ENCODE measurements around the gene CELF4. TPM values are rescaled to one million over a fixed set of nuclear protein-coding genes. Genes with fewer than 3 reads are reported as not detected.

CELF4 gene
- total and polyA plus RNA-seq, 10 of the 15 experiments (the other 5 are each of a cell fraction or from before 2014, with no cell fraction given): 0.03 to 0.32 TPM; not detected in 8

DNA sequence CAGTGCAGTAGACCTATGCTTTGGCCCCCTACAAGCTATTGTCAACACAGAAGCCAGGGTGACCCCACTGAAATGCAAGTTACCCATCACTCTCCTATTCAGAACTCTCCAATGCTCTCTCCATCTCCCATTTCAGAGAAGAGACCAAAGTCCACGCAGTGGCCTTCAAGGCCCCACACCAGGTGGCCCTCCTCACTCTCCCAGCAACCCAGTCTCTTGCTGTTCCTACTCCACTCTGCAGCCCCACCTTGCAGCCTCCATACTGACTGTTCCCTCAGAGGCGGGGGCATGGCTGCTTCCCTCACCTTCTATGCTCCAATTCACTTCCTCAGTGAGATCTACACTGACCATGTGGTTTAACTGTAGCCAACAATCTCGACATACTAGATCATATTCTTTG, 313.3 kb downstream of the CELF4 start:
- ChIA-PET POLR2A (no interaction called here), CTCF (no interaction called here), SMC1A (ENCODE audit: uncharacterized antibody, unreplicated experiment) (no interaction called here), RAD21 (ENCODE audit: unreplicated experiment) (no interaction called here)
- Histone ChIP-seq H3K9me3 (replicated peaks; ENCODE audit: control insufficient read depth, insufficient read depth, low read length) (no peaks in the 10 kb centered on the region), H2AFZ (ENCODE audit: control insufficient read depth, low read depth, low read length) (no peak overlapping the region), H3K27me3 (replicated peaks in 1 of 2; ENCODE audit: control insufficient read depth in 2 of 2, insufficient read depth in 2 of 2, low read length in 1 of 2) (peaks cover 5 to 10% of the 10 kb centered on the region in 2 experiments), H3K9ac (ENCODE audit: control insufficient read depth, insufficient read depth, low read length) (no peak overlapping the region), H3K4me1 (ENCODE audit: control insufficient read depth, insufficient read depth, low read length) (no peaks in the 10 kb centered on the region), H4K20me1 (ENCODE audit: control insufficient read depth, insufficient read depth) (no peaks in the 10 kb centered on the region), H3K36me3 (ENCODE audit: control insufficient read depth in 2 of 2, insufficient read depth in 2 of 2, low read length in 1 of 2) (no peaks in the 10 kb centered on the region), H3K79me2 (ENCODE audit: control insufficient read depth, insufficient read depth, low read length) (no peaks in the 10 kb centered on the region), H3K27ac (ENCODE audit: control insufficient read depth, insufficient read depth) (no peak overlapping the region), H3K4me3 (no peak overlapping the region), H3K4me2 (ENCODE audit: control insufficient read depth, insufficient read depth) (no peak overlapping the region)
- ATAC-seq (no peak), FAIRE-seq (no peak), DNase-seq (ENCODE audit: low read depth, low spot score) (no peak)
- WGBS (ENCODE audit: insufficient coverage, insufficient replicate concordance, low lambda C conversion rate, missing lambda C conversion rate): 16% methylated on average over 3 of the region's 3 CpGs
- no peak for TF ChIP-seq CREM (IDR thresholded peaks at IDR 0.05; ENCODE audit: low read depth)
- TF ChIP-seq, protein P1, sequence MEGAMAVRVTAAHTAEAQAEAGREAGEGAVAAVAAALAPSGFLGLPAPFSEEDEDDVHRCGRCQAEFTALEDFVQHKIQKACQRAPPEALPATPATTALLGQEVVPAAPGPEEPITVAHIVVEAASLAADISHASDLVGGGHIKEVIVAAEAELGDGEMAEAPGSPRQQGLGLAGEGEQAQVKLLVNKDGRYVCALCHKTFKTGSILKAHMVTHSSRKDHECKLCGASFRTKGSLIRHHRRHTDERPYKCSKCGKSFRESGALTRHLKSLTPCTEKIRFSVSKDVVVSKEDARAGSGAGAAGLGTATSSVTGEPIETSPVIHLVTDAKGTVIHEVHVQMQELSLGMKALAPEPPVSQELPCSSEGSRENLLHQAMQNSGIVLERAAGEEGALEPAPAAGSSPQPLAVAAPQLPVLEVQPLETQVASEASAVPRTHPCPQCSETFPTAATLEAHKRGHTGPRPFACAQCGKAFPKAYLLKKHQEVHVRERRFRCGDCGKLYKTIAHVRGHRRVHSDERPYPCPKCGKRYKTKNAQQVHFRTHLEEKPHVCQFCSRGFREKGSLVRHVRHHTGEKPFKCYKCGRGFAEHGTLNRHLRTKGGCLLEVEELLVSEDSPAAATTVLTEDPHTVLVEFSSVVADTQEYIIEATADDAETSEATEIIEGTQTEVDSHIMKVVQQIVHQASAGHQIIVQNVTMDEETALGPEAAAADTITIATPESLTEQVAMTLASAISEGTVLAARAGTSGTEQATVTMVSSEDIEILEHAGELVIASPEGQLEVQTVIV (IDR thresholded peaks at IDR 0.05; ENCODE audit: borderline replicate concordance, partially characterized antibody): no peak
- intact Hi-C loops (cut with micrococcal nuclease; ENCODE audit: unreplicated experiment) (no loop called here), in situ Hi-C loops (cut with MboI) (no loop called here)
- no TSS peak for BruUV-seq (replicated peaks)

DNA sequence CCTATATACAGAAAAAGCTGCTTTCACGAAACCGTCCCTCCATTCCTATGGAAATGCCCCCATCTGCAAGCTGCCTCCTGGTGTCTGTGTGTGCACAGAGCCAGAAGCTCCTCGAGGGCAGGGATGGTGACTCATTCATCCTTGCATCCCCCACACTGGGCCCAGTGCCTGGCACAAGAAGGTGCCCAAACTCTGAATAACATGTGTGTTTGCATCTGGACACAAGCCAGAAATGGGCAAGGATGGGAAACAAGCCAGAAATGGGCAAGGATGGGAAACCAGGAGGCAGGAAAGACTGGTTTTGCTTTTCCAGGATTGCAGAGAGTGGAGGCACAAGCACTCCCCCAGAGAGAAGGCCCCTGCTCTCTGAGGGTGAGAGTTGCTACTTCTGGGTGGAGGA, 313.9 kb downstream of the CELF4 start:
- no peak for FAIRE-seq
- no peak for TF ChIP-seq CHD4 (IDR thresholded peaks at IDR 0.05)
- no peak for TF ChIP-seq CHD1 (IDR thresholded peaks at IDR 0.05; ENCODE audit: low read depth, low read length)
- TF ChIP-seq EP300 (IDR thresholded peaks at IDR 0.05; ENCODE audit: borderline replicate concordance in 1 of 2, control insufficient read depth in 1 of 2, low read depth in 2 of 2, low read length in 2 of 2): no peak
- TF ChIP-seq BRCA1 (IDR thresholded peaks at IDR 0.05; ENCODE audit: low read depth, low read length): no peak
- no peak for TF ChIP-seq FOS (IDR thresholded peaks at IDR 0.05; ENCODE audit: borderline replicate concordance, extremely low read depth, insufficient read length)
- no peak for TF ChIP-seq SUPT20H (IDR thresholded peaks at IDR 0.05; ENCODE audit: borderline replicate concordance, control insufficient read depth, low read depth, low read length)
- no peak for TF ChIP-seq FOXM1 (IDR thresholded peaks at IDR 0.05; ENCODE audit: low read depth, low read length)
- TF ChIP-seq CHD2 (IDR thresholded peaks at IDR 0.05; ENCODE audit: borderline replicate concordance, low read depth, low read length): no peak
- no peak for TF ChIP-seq YBX1 (IDR thresholded peaks at IDR 0.05)
- no peak for TF ChIP-seq RAD51 (IDR thresholded peaks at IDR 0.05)
- TF ChIP-seq, protein P2, sequence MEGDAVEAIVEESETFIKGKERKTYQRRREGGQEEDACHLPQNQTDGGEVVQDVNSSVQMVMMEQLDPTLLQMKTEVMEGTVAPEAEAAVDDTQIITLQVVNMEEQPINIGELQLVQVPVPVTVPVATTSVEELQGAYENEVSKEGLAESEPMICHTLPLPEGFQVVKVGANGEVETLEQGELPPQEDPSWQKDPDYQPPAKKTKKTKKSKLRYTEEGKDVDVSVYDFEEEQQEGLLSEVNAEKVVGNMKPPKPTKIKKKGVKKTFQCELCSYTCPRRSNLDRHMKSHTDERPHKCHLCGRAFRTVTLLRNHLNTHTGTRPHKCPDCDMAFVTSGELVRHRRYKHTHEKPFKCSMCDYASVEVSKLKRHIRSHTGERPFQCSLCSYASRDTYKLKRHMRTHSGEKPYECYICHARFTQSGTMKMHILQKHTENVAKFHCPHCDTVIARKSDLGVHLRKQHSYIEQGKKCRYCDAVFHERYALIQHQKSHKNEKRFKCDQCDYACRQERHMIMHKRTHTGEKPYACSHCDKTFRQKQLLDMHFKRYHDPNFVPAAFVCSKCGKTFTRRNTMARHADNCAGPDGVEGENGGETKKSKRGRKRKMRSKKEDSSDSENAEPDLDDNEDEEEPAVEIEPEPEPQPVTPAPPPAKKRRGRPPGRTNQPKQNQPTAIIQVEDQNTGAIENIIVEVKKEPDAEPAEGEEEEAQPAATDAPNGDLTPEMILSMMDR (IDR thresholded peaks at IDR 0.05 in 2 of 3, conservative IDR thresholded peaks at IDR 0.05 in 1 of 3; ENCODE audit: control insufficient read depth in 2 of 3, extremely low read depth in 1 of 3, insufficient read depth in 1 of 3, low read depth in 3 of 3, low read length in 3 of 3): no peak
- no peak for TF ChIP-seq PML (IDR thresholded peaks at IDR 0.05; ENCODE audit: low read length)
- no peak for TF ChIP-seq PAX5 (IDR thresholded peaks at IDR 0.05; ENCODE audit: borderline replicate concordance, low read depth, low read length)

More for the DNA sequence above, 313.9 kb downstream of the CELF4 start:
- RAD21 ChIA-PET (ENCODE audit: unreplicated experiment): no interaction called here
- Histone ChIP-seq H3K27me3 (replicated peaks in 1 of 2; ENCODE audit: control insufficient read depth in 2 of 2, insufficient read depth in 2 of 2, low read length in 1 of 2) (peaks cover 5 to 10% of the 10 kb centered on the region in 2 experiments), H4K20me1 (ENCODE audit: control insufficient read depth, insufficient read depth) (no peaks in the 10 kb centered on the region), H3K4me3 (no peak overlapping the region), H3K9me3 (replicated peaks; ENCODE audit: control insufficient read depth, insufficient read depth, low read length) (no peaks in the 10 kb centered on the region), H3K36me3 (ENCODE audit: control insufficient read depth in 2 of 2, insufficient read depth in 2 of 2, low read length in 1 of 2) (no peaks in the 10 kb centered on the region), H3K4me2 (ENCODE audit: control insufficient read depth, insufficient read depth) (no peak overlapping the region), H2AFZ (ENCODE audit: control insufficient read depth, low read depth, low read length) (no peak overlapping the region), H3K27ac (ENCODE audit: control insufficient read depth, insufficient read depth) (no peak overlapping the region), H3K79me2 (ENCODE audit: control insufficient read depth, insufficient read depth, low read length) (no peaks in the 10 kb centered on the region), H3K4me1 (ENCODE audit: control insufficient read depth, insufficient read depth, low read length) (no peaks in the 10 kb centered on the region), H3K9ac (ENCODE audit: control insufficient read depth, insufficient read depth, low read length) (no peak overlapping the region)
- intact Hi-C loops (cut with micrococcal nuclease; ENCODE audit: unreplicated experiment): no loop called here
- no peak for DNase-seq (ENCODE audit: low read depth, low spot score)
- no TSS peak for BruUV-seq (replicated peaks)
- SMC1A ChIA-PET (ENCODE audit: uncharacterized antibody, unreplicated experiment): no interaction called here
- CTCF ChIA-PET: interaction anchor here (1.2 kb wide), 1 partner anchor 309 kb away, joined by 3 read pairs; no protein-coding TSS in a partner anchor
- no peak for ATAC-seq
- in situ Hi-C loops (cut with MboI): no loop called here
- POLR2A ChIA-PET: no interaction called here
- 6% methylated on average over 3 of the region's 3 CpGs for WGBS (ENCODE audit: insufficient coverage, insufficient replicate concordance, low lambda C conversion rate, missing lambda C conversion rate)

Measured in GM12878 (cell line).